HepG2 (cell line): ENCODE data around the gene POLDIP3. TPM values are rescaled to one million over a fixed set of nuclear protein-coding genes. Genes with fewer than 3 reads are reported as not detected.
"Not testable (repeated sequence)": the region's sequence is repeated elsewhere in the genome, so short reads cannot be mapped to it uniquely, and the experiment has no call there.

Experiments
- ATAC-seq: fragments of 200-7000 bp; cut with Tn5 transposase; 3 replicates; pipeline ENCODE4 v1.9.1; 2020; ENCODE audit warnings: mild to moderate bottlenecking, moderate library complexity
- BruUV-seq: library from RNA; stranded (reverse); fragments of 400-500 nt; replicated peaks from 2 replicates; lab custom pipeline; 2021; lab: Mats Ljungman, UMichigan
- CTCF ChIA-PET: fragments of 300-600 bp; formaldehyde crosslinking; extraction: SDS; loops from one replicate; lab custom pipeline; 2021; ENCODE audit warnings: low total read pairs, inconsistent platforms, low intra/inter-chr PET ratio; lab: Yijun Ruan, JAX
- POLR2A ChIA-PET: fragments of 350-600 bp; sonication (Branson Sonifier 250); formaldehyde crosslinking; loops from one replicate; lab custom pipeline; 2020; ENCODE audit warnings: antibody characterized with exemption, inconsistent platforms; lab: Yijun Ruan, JAX
- DNase-seq: peaks from one replicate; pipeline ENCODE4 v3.0.0-alpha.2; 2015; ENCODE audit warnings: low spot score
- FAIRE-seq: peaks from 3 replicates; lab custom pipeline; 2011; peaks lifted over from hg19 to GRCh38; lab: Jason Lieb, UNC
- H2AFZ ChIP-seq: one replicate; pipeline ENCODE4 v1.6.1; 2011; ENCODE audit warnings: low read length, inconsistent platforms
- H3K27ac ChIP-seq: fragments of 300-600 bp; 3 replicates; pipeline ENCODE4 v1.8.0; 2011; ENCODE audit warnings: mixed run types, mild to moderate bottlenecking, mixed read lengths, low read length, inconsistent platforms; ENCODE audit not compliant: insufficient read depth; ENCODE audit errors: extremely low read length
- H3K27me3 ChIP-seq, 2 experiments: fragments of 200-600 bp in 1 of 2; 2 replicates in 1 of 2; 3 replicates in 1 of 2; pipeline versions ENCODE4 v1.6.0 to v1.8.0; 2011; ENCODE audit warnings: low read length in 2 of 2, mild to moderate bottlenecking in 2 of 2, moderate library complexity in 2 of 2, inconsistent platforms in 1 of 2; ENCODE audit not compliant: insufficient read depth in 2 of 2, control insufficient read depth in 1 of 2
- H3K36me3 ChIP-seq, 2 experiments: fragments of 200-600 bp in 1 of 2; replicated peaks in 1 of 2; 2 replicates in 1 of 2; 3 replicates in 1 of 2; pipeline versions ENCODE4 v1.5.1 to v1.8.0; 2011; ENCODE audit warnings: low read length in 2 of 2, inconsistent platforms in 1 of 2; ENCODE audit not compliant: insufficient read depth in 2 of 2, control insufficient read depth in 1 of 2
- H3K4me1 ChIP-seq: 2 replicates; pipeline ENCODE4 v1.5.1; 2012; ENCODE audit warnings: low read length, inconsistent platforms; ENCODE audit not compliant: insufficient read depth
- H3K4me2 ChIP-seq: 2 replicates; pipeline ENCODE4 v1.6.0; 2011; ENCODE audit warnings: low read depth, low read length, inconsistent platforms
- H3K4me3 ChIP-seq, 3 experiments: fragments of 200-600 bp in 1 of 3; sonication (generic), shearing (Covaris generic) in 1 of 3; replicated peaks in 1 of 3; 2 replicates each; pipeline ENCODE4 v1.5.1; 2011 to 2016; ENCODE audit warnings: low read length in 3 of 3, inconsistent platforms in 2 of 3, low read depth in 2 of 3, mild to moderate bottlenecking in 2 of 3, control low read depth in 1 of 3, mixed read lengths in 1 of 3; ENCODE audit not compliant: insufficient read depth in 1 of 3
- H3K79me2 ChIP-seq: one replicate; pipeline ENCODE4 v1.6.1; 2011; ENCODE audit warnings: low read length, inconsistent platforms; ENCODE audit not compliant: insufficient read depth
- H3K9ac ChIP-seq: 2 replicates; pipeline ENCODE4 v1.6.0; 2011; ENCODE audit warnings: mild to moderate bottlenecking, low read depth, low read length, inconsistent platforms; ENCODE audit not compliant: insufficient read depth
- H3K9me3 ChIP-seq: 2 replicates; pipeline ENCODE4 v1.5.1; 2012; ENCODE audit warnings: mild to moderate bottlenecking, low read length
- H4K20me1 ChIP-seq: 2 replicates; pipeline ENCODE4 v1.6.0; 2011; ENCODE audit warnings: inconsistent platforms, mild to moderate bottlenecking, low read length, moderate library complexity; ENCODE audit not compliant: insufficient read depth
- AGO1 ChIP-seq: fragments of 200-400 bp; formaldehyde crosslinking; IDR thresholded peaks from 2 replicates; pipeline ENCODE4 v1.6.1; 2017; ENCODE audit warnings: mild to moderate bottlenecking, low read depth, low read length, moderate library complexity; ENCODE audit not compliant: poor library complexity, severe bottlenecking
- RBFOX2 ChIP-seq: fragments of 200-400 bp; formaldehyde crosslinking; IDR thresholded peaks from 2 replicates; pipeline ENCODE4 v1.6.1; 2017; ENCODE audit warnings: low read depth, mild to moderate bottlenecking, low read length
- WGBS: methylation state at CpG from one replicate; pipeline ENCODE4 v1.1.6; 2017; ENCODE audit warnings: low lambda C conversion rate; 5-methylcytosine and 5-hydroxymethylcytosine counted together
- in situ Hi-C: cut with HindIII; loops from 2 replicates; pipeline ENCODE4 v1.10.0; 2017; ENCODE audit warnings: low pct_unique_long_range_greater_than_20kb; ENCODE audit not compliant: extremely low pct_ligation_motif_present
- intact Hi-C: fragments of 100-400 bp; cut with micrococcal nuclease; formaldehyde crosslinking; loops from one replicate; pipeline ENCODE4 v1.10.0; 2022; ENCODE audit not compliant: unreplicated experiment
- polyA plus RNA-seq, 8 experiments: library from polyadenylated mRNA; depleted of rRNA in 3 of 8; stranded (reverse) in 7 of 8; unstranded in 1 of 8; fragments of >200 nt; fragmentation: Illumina TruSeq in 4 of 8; extraction: Trizol in 4 of 8; gene quantifications; 2 replicates each; pipeline versions ENCODE4 v1.2.1 to v1.2.3, GENCODE V29; 2011 to 2016; ENCODE audit warnings: low read depth in 4 of 8, missing spikeins in 1 of 8, mixed read lengths in 1 of 8; ENCODE audit not compliant: insufficient read depth in 1 of 8
- total RNA-seq, 5 experiments: library from RNA; depleted of rRNA; stranded (reverse); fragments of >200 nt; fragmentation: Illumina TruSeq; extraction: Trizol; gene quantifications; 2 replicates each; pipeline ENCODE4 v1.2.3, GENCODE V29; 2016; ENCODE audit warnings: low read depth in 1 of 5

The POLDIP3 gene
- total and polyA plus RNA-seq, 2 of the 13 experiments (the other 11 are each of a cell fraction or from before 2014, with no cell fraction given): 45.8 to 47.4 TPM

DNA sequence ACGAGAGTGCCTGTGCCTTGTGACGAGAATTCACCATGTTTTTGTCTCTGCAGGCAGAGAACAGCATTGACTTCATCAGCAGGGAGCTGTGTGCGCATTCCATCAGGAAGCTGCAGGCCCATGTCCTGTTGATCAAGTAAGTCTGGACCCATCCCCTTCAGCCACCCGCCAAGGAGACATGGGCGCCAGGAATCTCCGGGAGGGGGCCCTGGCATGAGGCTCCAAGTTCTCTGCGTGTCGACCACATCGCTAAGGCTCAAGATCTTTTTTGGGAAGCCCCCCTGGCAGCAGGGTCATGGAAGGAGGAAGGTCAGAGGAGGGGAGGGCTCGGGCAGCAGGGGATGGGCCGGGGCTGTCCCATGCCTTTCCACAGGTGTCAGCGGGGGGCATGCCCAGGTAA, 43.6 kb downstream of the POLDIP3 start:
- H3K4me1 ChIP-seq, H3K9me3 ChIP-seq, H4K20me1 ChIP-seq, H2AFZ ChIP-seq, H3K27me3 ChIP-seq, H3K4me3 ChIP-seq, CTCF ChIA-PET, H3K79me2 ChIP-seq, FAIRE-seq, POLR2A ChIA-PET, H3K36me3 ChIP-seq, H3K27ac ChIP-seq, in situ Hi-C loops, H3K9ac ChIP-seq, ATAC-seq, DNase-seq, BruUV-seq, H3K4me2 ChIP-seq: not testable (repeated sequence)
- intact Hi-C loops: loop anchor here (2.0 kb wide), 1 partner anchor 18 kb away; the partner anchor contains the start of gene SERHL2
- TF ChIP-seq RBFOX2 (0 out of 2 replicates have a peak, but pooled peaks have one; percentile 7), AGO1 (peak; percentile 51)
- 96% methylated on average over 4 of the region's 12 CpGs for WGBS

- H3K4me3 ChIP-seq, H2AFZ ChIP-seq, FAIRE-seq, H4K20me1 ChIP-seq, CTCF ChIA-PET, H3K27ac ChIP-seq, DNase-seq, H3K4me1 ChIP-seq, BruUV-seq, H3K27me3 ChIP-seq, H3K9me3 ChIP-seq, H3K79me2 ChIP-seq, H3K9ac ChIP-seq, in situ Hi-C loops, H3K36me3 ChIP-seq, H3K4me2 ChIP-seq: not testable (repeated sequence)
- POLR2A ChIA-PET: interaction anchor here (2.4 kb wide), 1 partner anchor 12 kb away, joined by 12 read pairs; no protein-coding TSS in a partner anchor
- intact Hi-C loops: loop anchor here (2.0 kb wide), 1 partner anchor 18 kb away; the partner anchor contains the start of gene SERHL2
- WGBS: 94% methylated on average over 9 of the region's 9 CpGs
- TF ChIP-seq RBFOX2: 0 out of 2 replicates have a peak, but pooled peaks have one; percentile 5
- peak; percentile 19 for ATAC-seq
These were observed 44.1 kb downstream of the POLDIP3 start for GRCh38 chr22:42570580-42570979.

- H3K9me3 ChIP-seq, H3K9ac ChIP-seq, H3K4me3 ChIP-seq, H3K36me3 ChIP-seq, in situ Hi-C loops, H2AFZ ChIP-seq, BruUV-seq, DNase-seq, intact Hi-C loops, FAIRE-seq, H4K20me1 ChIP-seq, H3K27ac ChIP-seq, H3K27me3 ChIP-seq, ATAC-seq, H3K79me2 ChIP-seq, H3K4me2 ChIP-seq, CTCF ChIA-PET: not testable (repeated sequence)
- H3K4me1 ChIP-seq: peaks cover 11% of the 10 kb centered on the region
- 93% methylated on average over 4 of the region's 6 CpGs for WGBS
- POLR2A ChIA-PET: interaction anchor here (0.8 to 2.4 kb wide), 2 partner anchors 14 to 15 kb away, joined by 3 to 12 read pairs; partner anchors contain the start of gene SERHL2
These were observed 46.7 kb downstream of the POLDIP3 start for GRCh38 chr22:42567950-42568349.
